ENCODE data around the gene TLCD3B. TPM values are rescaled to one million over a fixed set of nuclear protein-coding genes. Genes with fewer than 3 reads are reported as not detected.

Gene TLCD3B
- total and polyA plus RNA-seq, 8 donors, result 0.18 to 0.92 TPM; not detected in 6

- peak in 1 of 2 donors; percentile 59 for DNase-seq
- H3K27ac ChIP-seq, result peak overlapping the region in 1 of 5 donors; percentile 44
- 46 to 69% (median 65%) methylated on average over 2 of the region's 2 CpGs for WGBS, 5 donors
- H3K9me3 ChIP-seq, result no peaks in the 10 kb centered on the region
- no peak overlapping the region for H3K4me3 ChIP-seq
- intact Hi-C loops (cut with DNase I; ENCODE audit: low total_unique reads), result no loop called here
- H3K27me3 ChIP-seq, result no peaks in the 10 kb centered on the region
- H3K36me3 ChIP-seq, result peaks cover 74 to 90% (median 88%) of the 10 kb centered on the region in 4 donors
- peaks cover 9 to 25% (median 13%) of the 10 kb centered on the region in 4 donors for H3K4me1 ChIP-seq
- TF ChIP-seq POLR2A (IDR thresholded peaks at IDR 0.05) (no peak), EP300 (IDR thresholded peaks at IDR 0.05) (no peak), POLR2AphosphoS5 (IDR thresholded peaks at IDR 0.05) (no peak)
- TF ChIP-seq, protein P1, sequence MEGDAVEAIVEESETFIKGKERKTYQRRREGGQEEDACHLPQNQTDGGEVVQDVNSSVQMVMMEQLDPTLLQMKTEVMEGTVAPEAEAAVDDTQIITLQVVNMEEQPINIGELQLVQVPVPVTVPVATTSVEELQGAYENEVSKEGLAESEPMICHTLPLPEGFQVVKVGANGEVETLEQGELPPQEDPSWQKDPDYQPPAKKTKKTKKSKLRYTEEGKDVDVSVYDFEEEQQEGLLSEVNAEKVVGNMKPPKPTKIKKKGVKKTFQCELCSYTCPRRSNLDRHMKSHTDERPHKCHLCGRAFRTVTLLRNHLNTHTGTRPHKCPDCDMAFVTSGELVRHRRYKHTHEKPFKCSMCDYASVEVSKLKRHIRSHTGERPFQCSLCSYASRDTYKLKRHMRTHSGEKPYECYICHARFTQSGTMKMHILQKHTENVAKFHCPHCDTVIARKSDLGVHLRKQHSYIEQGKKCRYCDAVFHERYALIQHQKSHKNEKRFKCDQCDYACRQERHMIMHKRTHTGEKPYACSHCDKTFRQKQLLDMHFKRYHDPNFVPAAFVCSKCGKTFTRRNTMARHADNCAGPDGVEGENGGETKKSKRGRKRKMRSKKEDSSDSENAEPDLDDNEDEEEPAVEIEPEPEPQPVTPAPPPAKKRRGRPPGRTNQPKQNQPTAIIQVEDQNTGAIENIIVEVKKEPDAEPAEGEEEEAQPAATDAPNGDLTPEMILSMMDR (IDR thresholded peaks at IDR 0.05), result no peak
Measured at GRCh38 chr16:29990034-29990433, 41.0 kb downstream of the TLCD3B start.

GRCh38 chr16:29989111-29989858 lies 41.8 kb downstream of the TLCD3B start:
- TF ChIP-seq, protein P1 (IDR thresholded peaks at IDR 0.05), result no peak
- TF ChIP-seq POLR2A (IDR thresholded peaks at IDR 0.05) (no peak), EP300 (IDR thresholded peaks at IDR 0.05) (no peak), POLR2AphosphoS5 (IDR thresholded peaks at IDR 0.05) (no peak)
- intact Hi-C loops (cut with DNase I; ENCODE audit: low total_unique reads), result no loop called here
- 60 to 70% (median 67%) methylated on average over 21 to 23 of the region's 23 CpGs for WGBS, 5 donors
- no peak overlapping the region for H3K4me3 ChIP-seq
- no peaks in the 10 kb centered on the region for H3K27me3 ChIP-seq
- peaks cover 82 to 97% (median 96%) of the 10 kb centered on the region in 4 donors for H3K36me3 ChIP-seq
- DNase-seq, result peak in 1 of 2 donors; percentile 65
- H3K4me1 ChIP-seq, result peaks cover 2 to 17% (median 5%) of the 10 kb centered on the region in 4 donors
- H3K27ac ChIP-seq, result peak overlapping the region in 1 of 5 donors; percentile 44
- no peaks in the 10 kb centered on the region for H3K9me3 ChIP-seq

- H3K27ac ChIP-seq, result no peak overlapping the region
- DNase-seq, result no peak
- H3K36me3 ChIP-seq, result peaks cover 86 to 100% (median 99%) of the 10 kb centered on the region in 4 donors
- peaks cover 0 to 10% (median 0%) of the 10 kb centered on the region in 4 donors for H3K4me1 ChIP-seq
- no peaks in the 10 kb centered on the region for H3K27me3 ChIP-seq
- TF ChIP-seq EP300 (IDR thresholded peaks at IDR 0.05), result no peak
- TF ChIP-seq, protein P1 (IDR thresholded peaks at IDR 0.05), result no peak
- no peak for TF ChIP-seq POLR2AphosphoS5 (IDR thresholded peaks at IDR 0.05)
- no peak for TF ChIP-seq POLR2A (IDR thresholded peaks at IDR 0.05)
- WGBS, 5 donors, result 81 to 87% (median 86%) methylated on average over 16 to 17 of the region's 17 CpGs
- H3K9me3 ChIP-seq, result no peaks in the 10 kb centered on the region
- intact Hi-C loops (cut with DNase I; ENCODE audit: low total_unique reads), result no loop called here
- no peak overlapping the region for H3K4me3 ChIP-seq
Measured at GRCh38 chr16:29988346-29989075, 42.6 kb downstream of the TLCD3B start.

DNA sequence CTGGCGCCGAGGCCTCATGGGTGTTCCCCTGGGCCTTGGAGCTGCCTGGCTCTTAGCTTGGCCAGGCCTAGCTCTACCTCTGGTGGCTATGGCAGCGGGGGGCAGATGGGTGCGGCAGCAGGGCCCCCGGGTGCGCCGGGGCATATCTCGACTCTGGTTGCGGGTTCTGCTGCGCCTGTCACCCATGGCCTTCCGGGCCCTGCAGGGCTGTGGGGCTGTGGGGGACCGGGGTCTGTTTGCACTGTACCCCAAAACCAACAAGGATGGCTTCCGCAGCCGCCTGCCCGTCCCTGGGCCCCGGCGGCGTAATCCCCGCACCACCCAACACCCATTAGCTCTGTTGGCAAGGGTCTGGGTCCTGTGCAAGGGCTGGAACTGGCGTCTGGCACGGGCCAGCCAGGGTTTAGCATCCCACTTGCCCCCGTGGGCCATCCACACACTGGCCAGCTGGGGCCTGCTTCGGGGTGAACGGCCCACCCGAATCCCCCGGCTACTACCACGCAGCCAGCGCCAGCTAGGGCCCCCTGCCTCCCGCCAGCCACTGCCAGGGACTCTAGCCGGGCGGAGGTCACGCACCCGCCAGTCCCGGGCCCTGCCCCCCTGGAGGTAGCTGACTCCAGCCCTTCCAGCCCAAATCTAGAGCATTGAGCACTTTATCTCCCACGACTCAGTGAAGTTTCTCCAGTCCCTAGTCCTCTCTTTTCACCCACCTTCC lies 43.5 kb downstream of the TLCD3B start:
- no peak for DNase-seq
- Histone ChIP-seq H3K27me3 (no peaks in the 10 kb centered on the region), H3K36me3 (peaks cover 86 to 100% (median 99%) of the 10 kb centered on the region in 4 donors), H3K9me3 (no peaks in the 10 kb centered on the region), H3K4me3 (no peak overlapping the region), H3K27ac (no peak overlapping the region), H3K4me1 (peaks cover 0 to 6% (median 0%) of the 10 kb centered on the region in 4 donors)
- WGBS, 5 donors, result 86 to 96% (median 92%) methylated on average over 18 to 35 of the region's 35 CpGs
- TF ChIP-seq POLR2A (IDR thresholded peaks at IDR 0.05) (no peak), EP300 (IDR thresholded peaks at IDR 0.05) (no peak), POLR2AphosphoS5 (IDR thresholded peaks at IDR 0.05) (no peak)
- TF ChIP-seq, protein P1 (IDR thresholded peaks at IDR 0.05), result no peak
- intact Hi-C loops (cut with DNase I; ENCODE audit: low total_unique reads), result no loop called here
